Endothelial cell of umbilical vein (primary cell): ENCODE measurements around the gene GNAO1. TPM values are rescaled to one million over a fixed set of nuclear protein-coding genes. Genes with fewer than 3 reads are reported as not detected.

ENCODE experiments used
- BruUV-seq: library from RNA; stranded (reverse); fragments of 400-500 nt; replicated peaks from 2 replicates; lab custom pipeline; 2021; lab: Mats Ljungman, UMichigan
- CTCF ChIA-PET: fragments of 300-600, 350-600 bp; sonication (Branson Sonifier 250); formaldehyde crosslinking; loops from one replicate; lab custom pipeline; 2021; ENCODE audit warnings: antibody characterized with exemption, inconsistent platforms; lab: Charles Lee
- POLR2A ChIA-PET: fragments of 300-600, 350-600 bp; sonication (Branson Sonifier 250); formaldehyde crosslinking; loops from one replicate; lab custom pipeline; 2021; ENCODE audit warnings: antibody characterized with exemption, inconsistent platforms; lab: Charles Lee
- DNase-seq: peaks from one replicate; pipeline ENCODE4 v3.0.0-alpha.2; 2011; ENCODE audit warnings: low read depth, low spot score
- FAIRE-seq: peaks from 2 replicates; lab custom pipeline; 2011; peaks lifted over from hg19 to GRCh38; lab: Jason Lieb, UNC
- H2AFZ ChIP-seq: 2 replicates; pipeline ENCODE4 v1.6.0; 2012; ENCODE audit warnings: low read depth, low read length, control low read depth, inconsistent platforms
- H3K27ac ChIP-seq: 2 replicates; pipeline ENCODE4 v1.5.1; 2011; ENCODE audit warnings: low read depth, mild to moderate bottlenecking, control low read depth, low read length, moderate library complexity; ENCODE audit not compliant: insufficient read depth
- H3K27me3 ChIP-seq, 2 experiments: 2 replicates each; pipeline versions ENCODE4 v1.6.0 to v1.6.1; 2011; ENCODE audit warnings: low read length in 2 of 2, mixed read lengths in 1 of 2; ENCODE audit not compliant: control insufficient read depth in 2 of 2, insufficient read depth in 2 of 2
- H3K36me3 ChIP-seq, 2 experiments: 2 replicates in 1 of 2; 3 replicates in 1 of 2; pipeline ENCODE4 v1.5.1; 2011; ENCODE audit warnings: low read length in 2 of 2, mild to moderate bottlenecking in 1 of 2, moderate library complexity in 1 of 2; ENCODE audit not compliant: control insufficient read depth in 2 of 2, insufficient read depth in 2 of 2; ENCODE audit errors: extremely low read depth in 1 of 2
- H3K4me1 ChIP-seq: 3 replicates; pipeline ENCODE4 v1.5.1; 2011; ENCODE audit warnings: mild to moderate bottlenecking, low read length; ENCODE audit not compliant: control insufficient read depth, insufficient read depth; ENCODE audit errors: extremely low read depth
- H3K4me2 ChIP-seq: 2 replicates; pipeline ENCODE4 v1.6.1; 2011; ENCODE audit warnings: low read length, control low read depth, mixed read lengths; ENCODE audit not compliant: insufficient read depth
- H3K4me3 ChIP-seq, 3 experiments: fragments of 200-600 bp in 1 of 3; sonication (generic), shearing (Covaris generic) in 1 of 3; replicated peaks in 1 of 3; 2 replicates each; pipeline ENCODE4 v1.5.1; 2011 to 2016; ENCODE audit warnings: control low read depth in 3 of 3, low read length in 3 of 3, mild to moderate bottlenecking in 2 of 3, inconsistent platforms in 1 of 3, low read depth in 1 of 3, moderate library complexity in 1 of 3; ENCODE audit not compliant: insufficient read depth in 1 of 3
- H3K79me2 ChIP-seq: 2 replicates; pipeline ENCODE4 v1.6.0; 2012; ENCODE audit warnings: low read length, inconsistent platforms; ENCODE audit not compliant: control insufficient read depth, insufficient read depth
- H3K9ac ChIP-seq: replicated peaks from 2 replicates; pipeline ENCODE3; 2011; ENCODE audit warnings: low read length, control low read depth; ENCODE audit not compliant: insufficient read depth; ENCODE audit errors: extremely low read depth
- H3K9me1 ChIP-seq: replicated peaks from 3 replicates; pipeline ENCODE4 v1.6.0; 2011; ENCODE audit warnings: mild to moderate bottlenecking, low read length; ENCODE audit not compliant: control insufficient read depth, insufficient read depth; ENCODE audit errors: extremely low read depth
- H3K9me3 ChIP-seq: replicated peaks from 2 replicates; pipeline ENCODE4 v1.5.1; 2012; ENCODE audit warnings: low read length, inconsistent platforms; ENCODE audit not compliant: control insufficient read depth, insufficient read depth
- H4K20me1 ChIP-seq: replicated peaks from 2 replicates; pipeline ENCODE3; 2011; ENCODE audit warnings: mild to moderate bottlenecking, low read length; ENCODE audit not compliant: control insufficient read depth, insufficient read depth; ENCODE audit errors: extremely low read depth
- EZH2 ChIP-seq: IDR thresholded peaks from 2 replicates; pipeline ENCODE4 v1.6.1; 2012; ENCODE audit warnings: borderline replicate concordance, low read depth, mild to moderate bottlenecking, moderate library complexity, low read length, inconsistent platforms; ENCODE audit not compliant: severe bottlenecking
- FOS ChIP-seq: IDR thresholded peaks from 2 replicates; pipeline ENCODE4 v1.6.1; 2011; ENCODE audit warnings: mild to moderate bottlenecking, low read length, moderate library complexity, borderline replicate concordance; ENCODE audit not compliant: insufficient read depth
- GATA2 ChIP-seq: IDR thresholded peaks from 2 replicates; pipeline ENCODE4 v1.7.0; 2011; ENCODE audit warnings: low read depth, mild to moderate bottlenecking, moderate library complexity, mixed read lengths, low read length; ENCODE audit not compliant: insufficient read length, insufficient read depth
- JUN ChIP-seq: IDR thresholded peaks from 2 replicates; pipeline ENCODE4 v1.6.1; 2011; ENCODE audit warnings: borderline replicate concordance, low read depth; ENCODE audit not compliant: insufficient read length, insufficient read depth
- MYC ChIP-seq: IDR thresholded peaks from one replicate; pipeline ENCODE4 v1.6.1; 2011; ENCODE audit warnings: mild to moderate bottlenecking, low read depth, low read length
- POLR2A ChIP-seq: IDR thresholded peaks from 2 replicates; pipeline ENCODE4 v1.6.1; 2012; ENCODE audit warnings: low read depth, mild to moderate bottlenecking, control low read depth, low read length
- POLR2AphosphoS5 ChIP-seq: IDR thresholded peaks from 2 replicates; pipeline ENCODE4 v1.6.1; 2012; ENCODE audit warnings: low read depth, mild to moderate bottlenecking, control low read depth, low read length, moderate library complexity; ENCODE audit not compliant: insufficient read depth
- dilution Hi-C: fragments of 300-500 bp; cut with MboI; formaldehyde crosslinking; loops from one replicate; pipeline ENCODE4 v1.15.0; 2019; ENCODE audit warnings: low sequenced_read_pairs; ENCODE audit not compliant: extremely low pct_ligation_motif_present
- intact Hi-C: fragments of 100-400 bp; cut with micrococcal nuclease; formaldehyde crosslinking; loops from one replicate; pipeline ENCODE4 v1.10.0; 2022
- polyA plus RNA-seq, 4 experiments: library from polyadenylated mRNA; depleted of rRNA in 3 of 4; stranded (reverse) in 3 of 4; unstranded in 1 of 4; fragments of >200 nt; gene quantifications; 2 replicates each; pipeline versions ENCODE4 v1.2.1 to v1.2.3, GENCODE V29; 2011 to 2012; ENCODE audit warnings: missing spikeins in 1 of 4
- total RNA-seq: library from RNA; stranded (reverse); gene quantifications from 2 replicates; pipeline ENCODE4 v1.2.3, GENCODE V29; 2021
- TF ChIP-seq, protein P1 (sequence below): IDR thresholded peaks from 2 replicates; pipeline ENCODE4 v1.6.1; 2011; ENCODE audit not compliant: insufficient read depth, insufficient read length
- TF ChIP-seq, protein P2 (sequence below), 2 donors: IDR thresholded peaks; 1 replicate in 1 of 2; 2 replicates in 1 of 2; pipeline ENCODE4 v1.5.1; 2011; ENCODE audit warnings: low read length in 2 of 2, mild to moderate bottlenecking in 2 of 2, moderate library complexity in 2 of 2, control low read depth in 1 of 2, inconsistent platforms in 1 of 2, low read depth in 1 of 2; ENCODE audit not compliant: insufficient read depth in 1 of 2; ENCODE audit errors: extremely low read depth in 1 of 2

Gene GNAO1
- total and polyA plus RNA-seq, 2 donors (not counting 3 experiments of a cell fraction or from before 2014, with no cell fraction given) = not detected

DNA sequence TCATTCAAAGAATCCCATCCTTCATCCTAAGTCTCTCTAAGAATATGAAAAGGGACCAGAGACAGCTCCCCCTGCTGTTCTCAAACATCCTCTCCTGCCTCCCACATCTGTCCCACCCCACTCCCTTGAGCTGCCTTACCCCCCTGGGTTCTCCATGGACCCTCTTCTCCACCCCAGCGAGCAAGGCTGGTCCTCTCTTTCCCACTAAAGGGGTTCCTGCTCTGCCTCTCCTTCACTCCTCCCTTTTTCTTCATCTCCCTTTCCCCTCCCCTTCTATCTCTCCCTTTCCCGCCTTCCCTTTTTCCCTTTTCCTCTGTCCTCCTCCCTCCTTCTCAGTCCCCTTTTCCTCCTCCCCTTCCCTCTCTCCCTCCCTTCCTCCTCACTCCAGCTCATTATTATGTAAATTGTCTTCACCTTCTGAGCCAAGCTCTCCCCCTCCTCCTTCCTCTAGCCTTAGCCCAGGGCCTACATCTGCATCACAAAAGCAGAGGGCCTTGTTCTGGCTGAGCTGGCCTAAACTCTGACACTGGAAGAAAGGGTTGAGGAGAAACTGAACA is 90.0 kb downstream of the GNAO1 start:
- no TSS peak for BruUV-seq
- no peaks in the 10 kb centered on the region for H3K27me3 ChIP-seq
- H3K4me2 ChIP-seq = no peak overlapping the region
- dilution Hi-C loops (no loop called here), intact Hi-C loops (no loop called here)
- H3K9ac ChIP-seq = no peak overlapping the region
- no peak overlapping the region for H2AFZ ChIP-seq
- TF ChIP-seq, protein P1, sequence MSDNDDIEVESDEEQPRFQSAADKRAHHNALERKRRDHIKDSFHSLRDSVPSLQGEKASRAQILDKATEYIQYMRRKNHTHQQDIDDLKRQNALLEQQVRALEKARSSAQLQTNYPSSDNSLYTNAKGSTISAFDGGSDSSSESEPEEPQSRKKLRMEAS = no peak
- TF ChIP-seq, protein P2, sequence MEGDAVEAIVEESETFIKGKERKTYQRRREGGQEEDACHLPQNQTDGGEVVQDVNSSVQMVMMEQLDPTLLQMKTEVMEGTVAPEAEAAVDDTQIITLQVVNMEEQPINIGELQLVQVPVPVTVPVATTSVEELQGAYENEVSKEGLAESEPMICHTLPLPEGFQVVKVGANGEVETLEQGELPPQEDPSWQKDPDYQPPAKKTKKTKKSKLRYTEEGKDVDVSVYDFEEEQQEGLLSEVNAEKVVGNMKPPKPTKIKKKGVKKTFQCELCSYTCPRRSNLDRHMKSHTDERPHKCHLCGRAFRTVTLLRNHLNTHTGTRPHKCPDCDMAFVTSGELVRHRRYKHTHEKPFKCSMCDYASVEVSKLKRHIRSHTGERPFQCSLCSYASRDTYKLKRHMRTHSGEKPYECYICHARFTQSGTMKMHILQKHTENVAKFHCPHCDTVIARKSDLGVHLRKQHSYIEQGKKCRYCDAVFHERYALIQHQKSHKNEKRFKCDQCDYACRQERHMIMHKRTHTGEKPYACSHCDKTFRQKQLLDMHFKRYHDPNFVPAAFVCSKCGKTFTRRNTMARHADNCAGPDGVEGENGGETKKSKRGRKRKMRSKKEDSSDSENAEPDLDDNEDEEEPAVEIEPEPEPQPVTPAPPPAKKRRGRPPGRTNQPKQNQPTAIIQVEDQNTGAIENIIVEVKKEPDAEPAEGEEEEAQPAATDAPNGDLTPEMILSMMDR (IDR thresholded peaks at IDR 0.05; ENCODE audit: extremely low read depth in 1 of 2, insufficient read depth in 1 of 2, low read depth in 1 of 2, low read length in 2 of 2) = peak in 1 of 2 donors; percentile 31
- H3K27ac ChIP-seq = no peak overlapping the region
- CTCF ChIA-PET = interaction anchor here (0.6 to 1.5 kb wide), 4 partner anchors 17 to 817 kb away, joined by 3 to 6 read pairs (median 3); no protein-coding TSS in a partner anchor
- H3K4me3 ChIP-seq = no peak overlapping the region
- no peaks in the 10 kb centered on the region for H4K20me1 ChIP-seq
- FAIRE-seq (no peak), DNase-seq (no peak)
- H3K79me2 ChIP-seq = no peaks in the 10 kb centered on the region
- no peaks in the 10 kb centered on the region for H3K9me1 ChIP-seq
- no peaks in the 10 kb centered on the region for H3K9me3 ChIP-seq
- no peaks in the 10 kb centered on the region for H3K36me3 ChIP-seq
- POLR2A ChIA-PET = no interaction called here
- H3K4me1 ChIP-seq = no peaks in the 10 kb centered on the region

DNA sequence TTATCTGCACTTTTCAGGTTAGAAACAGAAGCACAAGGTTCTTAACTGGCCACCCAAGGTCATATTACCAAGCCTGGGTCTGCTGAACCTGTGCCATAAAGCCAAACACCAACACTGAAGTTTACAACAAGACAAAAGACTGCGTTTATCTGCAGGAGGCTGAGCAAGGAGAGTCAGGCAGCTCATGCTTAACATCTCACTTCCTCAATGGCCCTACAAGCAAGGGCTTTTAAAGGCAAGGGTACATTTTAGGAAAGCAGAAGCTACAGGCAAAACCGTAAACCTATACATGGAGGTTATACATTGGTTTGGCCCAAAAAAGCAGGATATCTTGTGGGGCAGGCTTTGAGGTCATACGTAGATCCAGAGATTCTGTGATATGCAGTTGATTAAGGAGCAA is 91.2 kb downstream of the GNAO1 start:
- Histone ChIP-seq H3K4me2 (no peak overlapping the region), H3K36me3 (no peaks in the 10 kb centered on the region), H3K27me3 (no peaks in the 10 kb centered on the region), H2AFZ (no peak overlapping the region), H3K79me2 (no peaks in the 10 kb centered on the region), H3K27ac (no peak overlapping the region), H3K4me3 (no peak overlapping the region), H3K4me1 (no peaks in the 10 kb centered on the region), H3K9me3 (no peaks in the 10 kb centered on the region), H3K9me1 (no peaks in the 10 kb centered on the region), H4K20me1 (no peaks in the 10 kb centered on the region), H3K9ac (no peak overlapping the region)
- intact Hi-C loops = no loop called here
- FAIRE-seq (no peak), DNase-seq (no peak)
- TF ChIP-seq POLR2A = no peak
- TF ChIP-seq, protein P2 (IDR thresholded peaks at IDR 0.05; ENCODE audit: extremely low read depth in 1 of 2, insufficient read depth in 1 of 2, low read depth in 1 of 2, low read length in 2 of 2) = no peak
- no peak for TF ChIP-seq EZH2
- TF ChIP-seq POLR2AphosphoS5 = no peak
- no peak for TF ChIP-seq FOS
- no peak for TF ChIP-seq JUN
- TF ChIP-seq, protein P1 = no peak
- TF ChIP-seq MYC = no peak
- TF ChIP-seq GATA2 = no peak
- CTCF ChIA-PET = interaction anchor here (1.2 to 1.5 kb wide), 2 partner anchors 10 to 338 kb away, joined by 3 to 6 read pairs; no protein-coding TSS in a partner anchor
- POLR2A ChIA-PET = no interaction called here
- BruUV-seq = no TSS peak
- dilution Hi-C loops = no loop called here
